ENCODE results near the gene OR5K3.

GRCh38 chr3:98434412-98434811 lies 43.9 kb downstream of the OR5K3 start:
- no peak for TF ChIP-seq POLR2A (IDR thresholded peaks at IDR 0.05; ENCODE audit: low read depth, low read length)
- TF ChIP-seq POLR2AphosphoS5 (IDR thresholded peaks at IDR 0.05; ENCODE audit: low read depth, low read length) = no peak
- no peak for TF ChIP-seq TAF1 (IDR thresholded peaks at IDR 0.05; ENCODE audit: borderline replicate concordance, low read depth, low read length)

Data from GM12892 (cell line).